ENCODE data around the gene OR4D11.
"Not testable (repeated sequence)": the region's sequence is repeated elsewhere in the genome, so short reads cannot be mapped to it uniquely, and the experiment has no call there.

- TF ChIP-seq POLR2A (IDR thresholded peaks at IDR 0.05; ENCODE audit: low read length); GATA1 (IDR thresholded peaks at IDR 0.05; ENCODE audit: low read depth, low read length): not testable (repeated sequence)
Measured at GRCh38 chr11:59520139-59520538, 16.8 kb downstream of the OR4D11 start.
